GM19193 (cell line): ENCODE data around the gene GCLM.

Experiments used
- POLR2A ChIP-seq: IDR thresholded peaks from 4 replicates; pipeline ENCODE4 v1.6.1; 2011; ENCODE audit not compliant: insufficient read depth, insufficient read length; ENCODE audit errors: extremely low read depth

GCLM gene

GRCh38 chr1:93851878-93852277 lies 57.4 kb downstream of the GCLM start:
- no peak for TF ChIP-seq POLR2A

GRCh38 chr1:93851327-93851712 lies 57.9 kb downstream of the GCLM start:
- TF ChIP-seq POLR2A: no peak

DNA sequence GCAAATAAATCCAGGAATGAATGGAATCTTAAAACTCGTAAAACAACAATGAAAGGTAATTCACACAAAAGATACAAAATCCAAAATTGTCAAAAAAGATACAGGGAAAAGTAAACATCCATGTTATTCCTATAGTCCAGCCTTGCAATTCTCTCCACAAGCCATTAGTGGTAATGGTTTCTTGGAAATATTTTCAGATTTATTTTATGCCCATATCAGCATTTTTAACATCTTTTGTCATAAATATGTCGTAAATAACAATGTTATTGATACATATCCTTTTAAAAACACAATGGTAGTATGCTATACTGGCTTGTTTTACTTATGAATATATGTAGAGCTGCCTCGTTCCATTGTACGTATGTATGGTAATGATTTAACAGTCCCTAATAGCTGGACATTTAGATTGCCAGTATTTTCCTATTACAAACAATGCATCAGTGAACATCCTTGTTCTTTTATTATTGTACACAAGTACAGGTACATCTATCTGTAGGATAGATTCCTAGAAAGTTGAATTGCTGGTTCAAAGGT lies 60.8 kb downstream of the GCLM start:
- TF ChIP-seq POLR2A: no peak

- TF ChIP-seq POLR2A: peak; percentile 28
Observed at GRCh38 chr1:93847811-93848288, 61.4 kb downstream of the GCLM start.

DNA sequence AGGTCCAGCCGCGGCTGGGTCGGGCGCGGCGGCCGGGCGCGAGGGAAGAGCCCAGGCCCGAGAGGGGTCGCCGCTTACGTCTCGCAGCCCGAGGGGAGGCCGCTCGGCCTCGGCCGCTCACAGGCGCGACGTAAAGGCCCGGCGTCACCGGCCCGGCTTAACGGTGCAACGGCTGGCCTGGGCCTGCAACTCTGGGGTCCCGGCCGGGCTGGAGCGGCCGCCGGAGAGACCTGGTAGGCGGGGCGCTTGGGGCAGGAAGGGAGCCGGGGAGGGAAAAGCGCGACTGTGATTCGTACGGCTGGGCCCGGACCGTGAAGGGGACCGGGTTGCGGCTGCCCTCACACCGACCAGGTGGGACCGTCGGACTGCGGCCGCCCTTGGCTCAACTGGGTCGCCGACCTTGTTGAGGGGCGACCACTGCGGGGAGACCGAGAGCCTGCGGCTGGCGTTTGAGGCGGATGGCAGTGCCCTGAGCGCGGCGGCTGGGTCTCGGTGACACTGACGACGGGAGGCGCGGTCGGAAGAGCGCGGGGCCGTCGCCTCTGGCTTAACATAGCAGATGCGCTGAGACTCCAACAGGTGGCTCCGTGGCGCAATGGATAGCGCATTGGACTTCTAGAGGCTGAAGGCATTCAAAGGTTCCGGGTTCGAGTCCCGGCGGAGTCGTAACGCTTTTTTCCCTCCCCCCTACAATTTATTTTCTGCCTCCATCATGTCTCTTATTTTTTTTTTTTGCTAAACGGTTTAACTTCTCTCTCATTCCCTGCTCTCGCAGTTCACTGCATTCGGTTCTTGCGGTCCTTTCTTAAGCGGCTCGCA lies 62.0 kb downstream of the GCLM start:
- no peak for TF ChIP-seq POLR2A

DNA sequence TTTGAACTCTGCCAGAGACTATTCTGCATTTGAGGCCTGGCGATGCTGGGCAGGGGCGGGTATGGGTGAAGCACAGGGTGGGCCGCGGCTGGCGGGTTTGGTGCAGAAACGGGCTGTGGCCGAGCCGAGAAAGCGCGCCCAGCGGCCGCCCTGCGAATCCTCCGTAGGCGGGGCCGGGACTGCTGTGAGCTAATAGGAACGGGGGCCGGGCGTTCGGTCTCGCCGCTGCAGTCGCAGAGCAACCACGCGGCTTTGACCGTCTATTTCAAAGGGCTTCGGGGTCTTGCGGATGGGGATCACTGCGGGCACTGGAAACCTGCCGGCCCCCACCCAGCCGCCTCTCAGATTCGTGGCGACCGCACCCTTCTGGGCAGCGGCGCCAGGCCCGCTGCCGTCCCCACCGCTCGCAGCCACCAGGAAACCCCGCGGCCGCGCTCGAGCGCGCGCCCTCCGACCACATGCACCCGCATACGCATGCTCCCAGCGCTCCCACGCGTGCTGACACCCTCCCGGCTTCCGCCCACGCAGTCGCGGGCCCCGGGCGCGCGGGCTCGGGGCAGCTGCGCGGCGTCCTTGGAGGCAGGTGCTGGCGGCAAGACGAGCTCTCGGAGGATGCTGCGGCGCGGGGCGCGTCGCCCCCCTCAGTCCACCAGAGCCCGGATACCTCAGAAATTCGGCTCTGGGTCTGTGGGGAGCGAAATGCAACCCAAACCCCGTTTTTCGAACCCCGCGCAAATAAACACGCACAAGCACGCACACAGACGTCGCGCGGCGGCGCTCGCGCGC lies 62.8 kb downstream of the GCLM start:
- peak; percentile 23 for TF ChIP-seq POLR2A

GRCh38 chr1:93845538-93846205 lies 63.6 kb downstream of the GCLM start:
- TF ChIP-seq POLR2A: no peak

GRCh38 chr1:93844262-93845045 lies 64.8 kb downstream of the GCLM start:
- TF ChIP-seq POLR2A: no peak

DNA sequence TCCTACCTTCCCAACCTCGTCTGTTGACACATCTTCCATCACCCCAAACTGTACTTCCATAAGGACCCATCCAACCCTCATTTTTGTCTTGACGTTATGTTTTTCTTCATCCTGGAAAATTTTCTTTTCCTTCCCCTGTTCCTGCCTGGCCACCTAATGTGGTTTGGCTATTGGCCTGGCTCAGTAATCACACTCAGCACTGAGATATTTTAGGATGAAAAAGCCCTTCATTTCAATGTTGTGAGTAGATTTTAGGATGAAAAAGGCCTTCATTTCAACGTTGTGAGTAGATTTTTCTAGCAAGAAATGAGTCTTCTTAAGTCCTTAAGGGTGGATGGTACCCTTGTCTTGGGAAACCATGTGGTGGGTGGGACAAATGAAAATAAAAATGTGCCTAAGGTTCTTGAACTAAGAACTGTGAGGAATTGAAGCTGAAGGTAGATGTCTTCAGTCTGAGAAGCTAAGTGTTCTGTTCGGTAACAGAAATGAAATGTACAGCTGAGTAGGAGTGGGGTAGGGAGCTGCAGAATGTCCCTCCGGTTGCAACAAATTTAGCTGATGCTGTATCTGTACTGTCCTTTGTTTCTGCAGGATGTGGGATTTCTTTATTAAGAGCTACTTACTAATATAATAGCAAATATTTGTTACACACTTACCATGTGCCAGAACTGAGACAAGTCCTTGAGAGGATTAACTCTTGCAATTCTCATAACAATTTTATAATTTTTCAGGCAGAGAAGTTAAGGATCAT lies 66.3 kb downstream of the GCLM start:
- no peak for TF ChIP-seq POLR2A

DNA sequence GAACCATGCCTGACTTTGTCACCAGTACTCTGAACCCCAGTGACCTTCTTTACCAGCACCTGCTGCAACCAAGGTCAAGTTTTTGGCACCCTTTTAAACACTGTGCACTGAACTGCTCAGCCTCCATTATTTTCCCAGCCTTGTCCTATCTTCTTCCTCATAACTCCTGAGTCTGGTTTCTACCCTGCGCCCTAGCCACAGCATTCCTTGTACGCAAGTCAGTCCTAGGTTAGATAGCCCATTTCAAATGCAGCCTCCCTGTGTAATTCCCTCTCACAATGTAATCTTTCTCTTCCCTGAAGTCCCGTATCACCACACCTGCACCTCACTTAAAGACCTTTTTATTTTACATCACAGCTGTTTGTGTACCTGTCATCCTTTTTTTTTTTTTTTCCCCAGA lies 67.5 kb downstream of the GCLM start:
- TF ChIP-seq POLR2A: no peak

DNA sequence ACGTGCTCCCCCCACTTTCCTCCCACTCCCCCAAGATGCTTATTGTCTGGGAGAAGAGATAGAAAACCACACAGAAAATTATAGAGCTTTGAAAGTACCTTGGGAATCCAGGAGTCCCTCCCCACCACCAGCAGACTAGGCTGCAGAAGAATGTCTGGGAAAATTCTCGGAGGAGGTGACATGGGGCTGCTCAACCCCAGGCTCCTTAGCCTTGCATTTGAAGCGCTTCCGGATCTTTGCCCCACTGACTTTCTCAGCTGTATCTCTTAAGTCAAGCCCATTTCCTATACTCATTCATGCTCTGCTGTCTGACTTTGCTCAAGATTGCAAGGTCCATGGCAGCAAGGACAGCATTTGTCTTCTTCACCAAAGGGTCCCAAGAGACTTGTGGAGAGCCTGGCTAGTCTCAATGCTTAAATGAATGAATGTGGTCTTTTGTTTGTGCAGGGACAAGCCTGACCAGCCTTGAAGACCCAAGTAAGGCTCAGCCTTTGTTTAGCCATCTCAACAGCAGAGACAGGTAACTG lies 68.2 kb downstream of the GCLM start:
- no peak for TF ChIP-seq POLR2A

DNA sequence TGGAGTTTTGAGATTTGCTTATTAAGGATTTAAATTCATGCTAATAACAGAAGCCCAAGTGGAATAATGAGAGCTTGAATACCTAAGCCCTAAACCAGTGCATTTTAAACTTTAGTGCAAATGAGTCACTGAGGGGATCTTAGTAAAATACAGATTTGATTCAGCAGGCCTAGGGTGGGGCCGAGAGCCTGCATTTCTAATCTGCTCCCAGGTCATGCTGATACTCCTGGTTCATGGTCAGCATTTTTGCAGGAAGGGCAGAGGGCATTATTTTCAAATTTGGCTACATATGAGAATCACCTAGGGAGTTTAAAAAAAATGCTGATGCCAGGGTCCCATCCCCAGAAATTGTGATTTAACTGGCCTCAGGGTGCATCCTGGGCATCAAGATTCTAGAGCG lies 69.5 kb downstream of the GCLM start:
- TF ChIP-seq POLR2A: no peak

GRCh38 chr1:93839307-93839706 lies 69.9 kb downstream of the GCLM start:
- TF ChIP-seq POLR2A: no peak
